NOMO-1 (cell line): ENCODE data around the gene KHSRP.
A peak's percentile ranks its signal among the peaks of the same experiment; 100 is the strongest.
"Not testable (repeated sequence)": the region's sequence is repeated elsewhere in the genome, so short reads cannot be mapped to it uniquely, and the experiment has no call there.

Experiments used
- DNase-seq, 2 experiments: peaks; one replicate each; lab custom pipeline; 2025; ENCODE audit not compliant: unreplicated experiment in 2 of 2; lab: John Stamatoyannopoulos, UW

KHSRP gene

DNA sequence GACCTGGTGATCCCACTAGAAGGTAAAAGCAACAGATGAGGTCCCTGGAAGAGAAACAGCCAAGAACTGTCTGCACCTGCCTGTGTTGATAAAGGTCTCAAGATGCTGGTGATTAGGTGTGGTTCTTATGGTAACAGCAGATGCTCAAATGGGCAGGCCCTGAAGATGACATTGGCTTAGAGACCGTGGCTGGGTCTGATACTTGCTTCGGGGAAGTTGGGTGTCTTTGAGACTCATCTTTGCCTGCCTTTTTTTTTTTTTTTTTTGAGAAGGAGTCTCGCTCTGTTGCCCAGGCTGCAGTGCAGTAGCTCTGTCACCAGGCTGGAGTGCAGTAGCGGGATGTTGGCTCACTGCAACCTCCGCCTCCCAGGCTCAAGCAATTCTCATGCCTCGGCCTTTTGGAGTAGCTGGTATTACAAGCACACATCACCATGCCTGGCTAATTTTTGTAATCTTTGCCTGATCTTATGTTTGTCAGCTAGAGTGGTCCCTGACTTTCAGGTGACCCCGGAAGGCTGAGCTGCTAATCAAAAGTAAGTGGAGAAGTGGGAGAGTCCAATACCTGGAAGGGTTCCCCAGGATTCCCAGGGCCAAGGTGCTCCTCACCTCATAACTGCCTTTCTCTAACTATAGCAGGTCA lies 27.1 kb upstream of the KHSRP start:
- DNase-seq, result no peak

DNA sequence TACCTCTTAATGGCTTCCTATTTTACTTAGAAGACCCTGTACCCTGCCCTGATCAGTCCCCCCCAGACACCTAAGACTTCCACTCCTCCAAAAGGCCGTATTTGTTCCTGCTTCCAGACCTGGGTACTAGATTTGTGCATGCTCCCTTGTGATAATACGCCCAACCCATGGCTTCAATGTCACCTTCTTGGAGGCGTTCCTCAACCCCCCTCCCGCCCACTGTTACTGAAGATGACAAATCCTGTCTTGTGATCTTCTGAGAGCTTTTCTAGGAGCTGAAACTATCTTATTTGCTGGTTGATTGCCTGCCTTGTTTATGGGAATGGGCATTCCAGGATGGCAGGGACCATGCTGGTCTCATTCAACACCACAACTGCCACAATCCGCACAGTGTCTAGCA lies 25.6 kb upstream of the KHSRP start:
- DNase-seq, result no peak

GRCh38 chr19:6448045-6448444 lies 23.4 kb upstream of the KHSRP start:
- no peak for DNase-seq

DNA sequence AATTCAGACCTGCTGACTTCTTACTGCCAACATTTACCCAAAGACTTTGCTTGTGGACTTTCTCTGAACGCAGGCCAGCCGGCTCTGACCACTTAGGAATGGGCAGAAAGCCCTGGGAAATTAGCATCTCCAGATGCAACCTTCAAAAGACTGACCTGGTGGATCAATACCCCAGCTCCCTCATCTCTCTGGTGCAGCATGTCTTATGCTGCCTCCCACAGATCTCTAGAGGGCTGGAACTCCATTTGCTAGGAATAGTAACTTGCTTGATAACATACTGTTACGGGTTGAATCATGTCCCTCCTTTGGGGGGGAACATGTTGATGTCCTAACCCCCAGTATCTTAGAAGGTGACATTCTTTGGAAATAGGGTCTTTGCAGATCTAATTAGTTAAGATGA lies 21.8 kb upstream of the KHSRP start:
- DNase-seq, result no peak

GRCh38 chr19:6443986-6444385 lies 19.4 kb upstream of the KHSRP start:
- DNase-seq, result no peak

GRCh38 chr19:6442087-6442688 lies 17.6 kb upstream of the KHSRP start:
- no peak for DNase-seq

- DNase-seq, result no peak
Measured at GRCh38 chr19:6440905-6441304, 16.3 kb upstream of the KHSRP start.

- no peak for DNase-seq
Measured at GRCh38 chr19:6439743-6440142, 15.1 kb upstream of the KHSRP start.

DNA sequence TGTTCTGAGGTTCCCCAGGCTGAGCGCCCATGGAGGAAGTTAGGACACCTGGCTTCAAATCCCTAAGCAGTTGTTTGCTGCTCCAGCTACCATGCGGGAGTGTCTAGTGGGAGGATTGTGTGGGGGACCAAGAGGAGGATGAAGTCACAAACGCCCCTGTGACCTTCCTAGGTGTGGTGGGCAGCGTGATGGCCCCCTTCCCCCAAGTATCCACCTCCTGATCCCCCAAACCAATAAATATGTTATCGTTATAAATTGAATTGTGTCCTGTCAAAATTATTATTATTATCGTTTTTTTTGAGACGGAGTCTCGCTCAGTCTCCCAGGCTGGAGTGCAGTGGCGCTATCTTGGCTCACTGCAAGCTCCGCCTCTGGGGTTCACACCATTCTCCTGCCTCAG lies 9.1 kb upstream of the KHSRP start, which contains the start of gene SLC25A41:
Gene SLC25A41 (minus strand): TSS at position 101 of the 400 bp plus-strand sequence. CDS start 70 bp downstream, at position 31.
- DNase-seq, result no peak

- DNase-seq, result no peak
Measured at GRCh38 chr19:6433165-6433564, 8.6 kb upstream of the KHSRP start.

- DNase-seq, result no peak
Measured at GRCh38 chr19:6431891-6432290, 7.3 kb upstream of the KHSRP start.

DNA sequence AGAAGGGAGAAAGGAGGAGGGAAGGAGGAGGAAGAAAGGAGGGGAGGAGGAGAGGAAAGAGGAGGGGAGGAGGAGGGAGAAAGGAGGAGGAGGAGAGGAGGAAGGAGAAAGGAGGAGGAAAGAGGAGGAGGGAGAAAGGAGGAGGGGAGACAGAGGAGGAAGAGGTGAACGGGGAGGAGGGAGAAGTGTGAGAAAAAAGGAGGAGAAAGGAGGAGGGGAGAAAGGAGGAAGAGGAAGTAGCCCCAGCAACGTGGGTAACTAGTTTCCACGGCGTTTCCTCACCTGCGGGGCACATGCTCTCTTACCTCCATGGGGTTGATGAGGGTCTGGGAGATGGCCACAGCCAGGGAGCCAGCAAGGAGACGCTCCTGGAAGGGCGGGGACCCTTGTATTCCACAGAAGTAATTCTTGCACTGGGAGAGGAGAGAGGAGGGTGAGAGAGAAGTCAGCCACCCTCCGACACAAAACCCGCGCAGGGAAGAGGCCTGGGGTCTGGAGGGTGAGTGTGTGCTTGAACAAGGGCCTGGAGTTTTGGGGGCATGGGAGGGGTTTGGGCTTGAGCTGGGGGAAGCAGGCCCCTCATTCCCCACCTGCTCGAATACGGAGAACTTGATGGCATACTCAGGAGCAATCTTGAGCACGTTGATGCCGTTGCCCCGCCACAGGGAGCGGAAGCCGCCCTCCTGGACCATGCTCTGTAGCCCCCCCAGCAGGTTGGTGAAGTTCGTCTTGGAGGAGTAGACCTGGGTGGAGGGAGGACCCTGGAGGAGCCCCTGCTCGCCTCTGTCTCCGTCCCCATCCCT lies 5.0 kb upstream of the KHSRP start:
- peak; percentile 59 to 73 for DNase-seq

DNA sequence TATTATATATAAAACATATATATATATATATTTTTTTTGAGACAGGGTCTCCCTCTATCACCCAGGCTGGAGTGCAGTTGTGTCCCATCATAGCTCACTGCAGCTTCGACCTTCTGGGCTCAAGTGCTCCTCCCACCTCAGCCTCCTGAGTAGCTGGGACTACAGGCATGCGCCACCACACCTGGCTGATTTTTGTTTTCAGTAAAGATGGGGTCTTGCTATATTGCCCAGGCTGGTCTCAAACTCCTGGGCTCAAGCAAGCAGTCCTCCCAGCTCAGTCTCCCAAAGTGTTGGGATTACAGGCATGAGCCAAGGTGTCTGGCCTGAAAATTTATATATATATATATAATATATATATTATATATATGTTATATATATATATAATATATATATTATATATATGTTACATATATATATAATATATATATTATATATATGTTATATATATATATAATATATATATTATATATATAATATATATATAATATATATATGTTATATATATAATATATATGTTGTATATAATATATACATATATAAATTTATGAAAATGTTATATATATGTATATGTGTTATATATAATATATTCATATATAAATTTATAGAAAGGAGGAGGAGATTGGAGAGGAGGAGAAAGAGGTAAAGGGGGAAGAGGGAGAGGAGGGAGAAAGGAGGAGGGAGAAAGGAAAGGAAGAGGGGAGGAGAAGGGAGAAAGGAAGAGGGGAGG lies 4.2 kb upstream of the KHSRP start:
- not testable (repeated sequence) for DNase-seq

GRCh38 chr19:6427131-6427530 lies 2.5 kb upstream of the KHSRP start:
- no peak for DNase-seq

DNA sequence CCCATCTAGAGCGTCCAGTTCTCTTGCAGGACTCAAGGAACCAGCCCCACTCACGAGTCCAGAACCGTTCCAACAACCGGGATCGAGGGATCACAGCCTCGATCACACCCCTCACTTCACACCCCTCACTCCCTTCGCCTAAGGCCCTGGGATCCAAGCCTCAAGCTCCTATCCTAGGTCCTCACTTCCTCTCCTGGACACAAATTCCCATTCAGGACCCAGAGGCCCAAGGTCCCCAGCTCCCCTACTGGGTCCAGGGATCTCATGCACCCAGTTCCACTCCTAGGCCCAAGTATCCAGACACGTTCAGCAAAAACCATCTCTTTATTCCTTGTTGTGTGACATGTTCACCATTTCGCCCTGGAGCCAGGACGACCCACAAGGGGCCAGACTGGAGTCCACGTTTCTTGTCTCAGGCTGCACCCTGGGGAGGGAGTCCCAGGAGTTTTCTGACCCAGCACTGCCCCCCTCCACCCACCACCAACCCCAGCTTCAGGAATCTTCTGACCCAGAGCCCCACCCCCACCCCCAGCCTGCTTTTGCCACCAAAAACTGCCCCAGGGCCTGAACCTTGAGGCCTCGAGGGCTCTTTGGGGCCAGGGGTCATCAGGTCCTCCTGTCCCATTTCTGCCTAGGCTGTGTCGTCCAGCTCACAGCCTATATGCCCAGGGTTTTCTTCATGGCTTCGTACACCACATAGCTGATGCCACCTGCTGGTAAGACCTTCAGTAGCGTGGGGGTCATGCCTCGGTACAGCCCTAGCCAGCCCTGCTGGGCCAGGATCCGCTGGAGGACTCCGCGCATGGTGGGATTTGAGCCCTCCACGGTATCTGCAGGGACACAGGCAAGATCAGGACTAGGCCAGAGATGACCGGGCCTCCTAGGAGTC lies 1.4 kb upstream of the KHSRP start:
- DNase-seq, result no peak

DNA sequence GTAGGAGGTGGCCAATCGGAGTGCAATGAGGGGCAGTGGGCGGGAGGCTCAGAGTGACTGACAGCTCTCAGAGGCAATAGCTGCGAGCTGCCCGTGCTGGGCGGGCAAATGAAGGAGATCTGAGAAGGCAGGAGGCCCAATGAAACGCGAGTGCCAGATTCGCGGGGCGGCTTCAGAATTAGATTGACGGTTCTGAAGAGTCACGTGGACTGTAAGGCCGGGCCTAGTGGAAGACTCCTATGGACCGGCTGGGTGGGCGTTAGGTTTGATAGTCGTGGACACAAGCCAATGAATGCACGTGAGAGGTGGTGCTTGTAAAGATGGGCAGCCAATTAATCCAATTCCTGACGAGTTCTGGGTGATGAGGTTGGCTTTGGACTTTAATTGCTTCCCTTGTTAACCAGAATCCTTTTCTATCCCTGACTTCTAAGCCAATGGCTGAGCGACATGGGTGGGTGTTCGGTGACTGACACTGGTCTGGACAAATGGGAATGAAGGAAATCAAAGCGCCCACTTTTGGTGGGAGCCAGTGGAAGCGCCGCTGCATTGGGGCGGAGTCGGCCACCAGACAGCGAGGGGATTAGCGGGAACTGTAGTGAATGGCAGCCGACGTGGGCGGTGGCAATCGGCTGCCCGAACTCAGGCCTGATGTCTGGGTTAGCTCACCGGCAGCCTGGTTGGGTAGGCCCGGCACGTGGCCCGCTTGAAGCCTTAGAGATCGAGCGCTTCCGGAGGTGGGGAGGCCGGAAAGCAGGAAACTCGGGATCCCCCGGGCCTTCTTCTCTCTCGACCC lies 524 bp upstream of the KHSRP start:
- peak; percentile 99 to 100 for DNase-seq

GRCh38 chr19:6423499-6424194 lies 964 bp downstream of the KHSRP start:
- peak in 1 of 2 experiments; percentile 18 for DNase-seq

DNA sequence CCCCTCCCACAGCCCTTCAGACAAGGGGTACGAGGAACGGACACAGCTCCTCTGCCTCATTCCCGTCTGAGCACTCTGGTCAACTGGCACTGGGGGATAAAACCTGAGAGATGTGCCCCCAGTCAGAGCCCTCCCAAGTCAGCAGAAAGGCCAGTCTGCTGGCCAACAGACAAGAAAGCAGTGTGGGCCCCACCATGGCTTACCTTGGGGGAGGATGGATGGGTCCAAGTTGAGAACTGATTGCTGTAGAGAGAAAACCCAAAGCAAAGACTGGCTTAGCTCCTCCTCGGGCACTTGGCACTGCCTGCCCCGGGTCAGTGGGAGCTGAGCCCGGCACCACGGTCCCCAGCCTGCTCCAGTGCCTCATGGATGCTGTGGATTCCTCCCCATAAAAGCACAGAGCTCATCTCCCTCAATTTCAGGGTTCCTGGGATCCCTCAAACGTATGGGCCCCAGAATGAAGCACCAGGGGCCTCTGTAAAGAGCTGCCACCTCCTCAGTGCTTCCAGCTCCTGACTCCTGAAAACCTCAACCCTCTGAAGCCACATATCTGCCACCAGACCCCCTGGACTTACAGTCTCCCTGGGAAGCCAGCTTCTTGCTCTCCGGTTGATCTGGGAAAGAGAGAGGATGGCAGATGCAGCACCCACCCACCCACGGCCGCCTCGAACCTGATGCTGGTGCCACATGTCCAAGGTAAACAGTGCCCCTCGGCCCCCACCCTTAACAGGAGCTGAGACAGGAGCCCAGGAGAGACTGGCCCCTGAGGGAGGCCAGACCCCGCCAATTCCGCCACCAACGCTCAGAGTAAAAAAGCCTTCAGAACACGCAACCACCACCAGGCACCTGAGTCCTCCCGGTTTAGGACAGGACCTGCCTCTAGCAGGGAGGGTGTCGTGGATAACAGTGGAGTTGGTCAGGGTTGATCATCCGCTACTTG lies 3.3 kb downstream of the KHSRP start:
- no peak for DNase-seq
